Transverse colon (tissue), 4 donors: Measurements from ENCODE around the gene TRIOBP. TPM values are rescaled to one million over a fixed set of nuclear protein-coding genes. Genes with fewer than 3 reads are reported as not detected.
A peak's percentile ranks its signal among the peaks of the same experiment; 100 is the strongest.

Source experiments
- DNase-seq: peaks from one replicate; pipeline ENCODE4 v3.0.0-alpha.2; 2019
- H3K27ac ChIP-seq, 4 donors: fragments of 200-600 bp; sonication (generic); 2 replicates each; pipeline ENCODE4 v1.5.1; 2016 to 2018; ENCODE audit warnings: inconsistent platforms in 4 of 4
- H3K27me3 ChIP-seq: fragments of 200-600 bp; sonication (generic); 2 replicates; pipeline ENCODE4 v1.5.1; 2017; ENCODE audit warnings: inconsistent platforms
- H3K36me3 ChIP-seq, 4 donors: fragments of 200-600 bp; sonication (generic); 2 replicates each; pipeline ENCODE4 v1.5.1; 2017 to 2019; ENCODE audit warnings: inconsistent platforms in 4 of 4
- H3K4me1 ChIP-seq, 4 donors: fragments of 200-600 bp; sonication (generic); 2 replicates each; pipeline ENCODE4 v1.5.1; 2017 to 2020; ENCODE audit warnings: inconsistent platforms in 4 of 4
- H3K4me3 ChIP-seq, 4 donors: fragments of 200-600 bp; sonication (generic); 1 replicate in 1 of 4; 2 replicates in 3 of 4; pipeline versions ENCODE4 v1.5.1 to v1.6.1; 2017 to 2019; ENCODE audit warnings: inconsistent platforms in 4 of 4
- H3K9me3 ChIP-seq, 2 donors: fragments of 200-600 bp; sonication (generic); 2 replicates each; pipeline ENCODE4 v1.5.1; 2017 to 2019; ENCODE audit warnings: inconsistent platforms in 2 of 2
- CTCF ChIP-seq, 5 experiments: fragments of 200-600 bp in 3 of 5; fragments of 450-650 bp in 2 of 5; sonication (generic) in 3 of 5; IDR thresholded peaks; 1 replicate in 2 of 5; 2 replicates in 3 of 5; pipeline ENCODE4 v1.5.1; 2016 to 2017; ENCODE audit warnings: antibody characterized with exemption in 5 of 5, inconsistent platforms in 3 of 5, mild to moderate bottlenecking in 2 of 5, moderate library complexity in 1 of 5
- EP300 ChIP-seq: sonication (generic); formaldehyde crosslinking; IDR thresholded peaks from one replicate; pipeline ENCODE4 v1.6.1; 2017; ENCODE audit warnings: antibody characterized with exemption, low read depth
- POLR2A ChIP-seq: fragments of 450-650 bp; IDR thresholded peaks from one replicate; pipeline ENCODE4 v1.6.1; 2016; ENCODE audit warnings: antibody characterized with exemption, mild to moderate bottlenecking, moderate library complexity
- POLR2AphosphoS5 ChIP-seq, 3 donors: sonication (generic); formaldehyde crosslinking; IDR thresholded peaks; one replicate each; pipeline ENCODE4 v1.6.1; 2016; ENCODE audit warnings: antibody characterized with exemption in 3 of 3
- WGBS, 2 donors: methylation state at CpG; one replicate each; pipeline ENCODE4 v1.1.5; 2018; ENCODE audit warnings: low coverage in 1 of 2; 5-methylcytosine and 5-hydroxymethylcytosine counted together
- in situ Hi-C, 4 donors: fragments of 200-750 bp; cut with MboI; loops; one replicate each; pipeline versions ENCODE4 v1.15.0 to v1.15.1; 2017; ENCODE audit warnings: low sequenced_read_pairs in 3 of 4, low pct_ligation_motif_present in 1 of 4, low pct_unique_long_range_greater_than_20kb in 1 of 4
- intact Hi-C: fragments of 100-400 bp; cut with DNase I; formaldehyde crosslinking; loops from one replicate; pipeline ENCODE4 v1.15.1; 2023; ENCODE audit warnings: low total_unique reads
- total RNA-seq, 4 donors: library from RNA; depleted of rRNA; stranded (reverse); fragments of >200 nt; gene quantifications; one replicate each; pipeline ENCODE4 v1.1.0, GENCODE V29; 2016

The TRIOBP gene
- total RNA-seq, 4 donors from 2014 or later, result 121 to 265 (median 129) TPM

- H3K4me1 ChIP-seq, result peaks cover 30 to 63% (median 46%) of the 10 kb centered on the region in 4 donors
Measured at GRCh38 chr22:37678372-37678771, 18.5 kb upstream of the TRIOBP start.

GRCh38 chr22:37679670-37680069 lies 17.2 kb upstream of the TRIOBP start:
- in situ Hi-C loops (loop anchor here in 3 of 4 donors (5.0 to 25.0 kb wide), 3 partner anchors 37 to 108 kb away; no protein-coding TSS in a partner anchor), intact Hi-C loops (no loop called here)
- WGBS, 2 donors, result 90% methylated on average over 8 of the region's 8 CpGs; no CpG with 5 or more reads in 1 of the 2 donors
- peak overlapping the region in 1 of 4 donors; percentile 96 for H3K27ac ChIP-seq
- TF ChIP-seq POLR2AphosphoS5 (IDR thresholded peaks at IDR 0.05) (no peak), CTCF (IDR thresholded peaks at IDR 0.05) (no peak), EP300 (no peak), POLR2A (no peak)
- H3K9me3 ChIP-seq, result no peaks in the 10 kb centered on the region
- peaks cover 18 to 55% (median 38%) of the 10 kb centered on the region in 4 donors for H3K4me1 ChIP-seq
- no peaks in the 10 kb centered on the region for H3K27me3 ChIP-seq
- no peaks in the 10 kb centered on the region for H3K36me3 ChIP-seq
- no peak for DNase-seq
- H3K4me3 ChIP-seq, result no peak overlapping the region

More at GRCh38 chr22:37678372-37678771, 18.5 kb upstream of the TRIOBP start:
- Histone ChIP-seq H3K9me3 (no peaks in the 10 kb centered on the region), H3K27me3 (no peaks in the 10 kb centered on the region), H3K4me3 (no peak overlapping the region), H3K27ac (peak overlapping the region; percentile 89 to 96 (median 94)), H3K36me3 (no peaks in the 10 kb centered on the region)
- intact Hi-C loops (no loop called here), in situ Hi-C loops (loop anchor here in 1 of 4 donors (25.0 kb wide), 1 partner anchor 109 kb away; no protein-coding TSS in a partner anchor)
- 46% methylated on average over 6 of the region's 18 CpGs; no CpG with 5 or more reads in 1 of the 2 donors for WGBS, 2 donors
- no peak for TF ChIP-seq POLR2AphosphoS5 (IDR thresholded peaks at IDR 0.05)
- no peak for TF ChIP-seq CTCF (IDR thresholded peaks at IDR 0.05)
- TF ChIP-seq POLR2A, result no peak
- no peak for TF ChIP-seq EP300
- no peak for DNase-seq

GRCh38 chr22:37680191-37680851 lies 16.5 kb upstream of the TRIOBP start:
- intact Hi-C loops (no loop called here), in situ Hi-C loops (loop anchor here in 3 of 4 donors (5.0 to 25.0 kb wide), 3 partner anchors 38 to 107 kb away; no protein-coding TSS in a partner anchor)
- no peak for DNase-seq
- Histone ChIP-seq H3K4me3 (no peak overlapping the region), H3K27ac (no peak overlapping the region), H3K9me3 (no peaks in the 10 kb centered on the region), H3K4me1 (peaks cover 13 to 52% (median 34%) of the 10 kb centered on the region in 4 donors), H3K27me3 (no peaks in the 10 kb centered on the region), H3K36me3 (no peaks in the 10 kb centered on the region)
- TF ChIP-seq EP300 (no peak), POLR2AphosphoS5 (IDR thresholded peaks at IDR 0.05) (no peak), POLR2A (no peak), CTCF (IDR thresholded peaks at IDR 0.05) (no peak)
- WGBS, 2 donors, result 67 to 79% methylated on average over 1 to 7 of the region's 7 CpGs

GRCh38 chr22:37681001-37681424 lies 15.8 kb upstream of the TRIOBP start:
- no peak overlapping the region for H3K4me3 ChIP-seq
- peak overlapping the region; percentile 5 to 52 (median 28) for H3K27ac ChIP-seq
- no peaks in the 10 kb centered on the region for H3K27me3 ChIP-seq
- no peak for DNase-seq
- H3K4me1 ChIP-seq, result peaks cover 13 to 52% (median 34%) of the 10 kb centered on the region in 4 donors
- in situ Hi-C loops (loop anchor here in 3 of 4 donors (5.0 to 25.0 kb wide), 3 partner anchors 39 to 106 kb away; no protein-coding TSS in a partner anchor), intact Hi-C loops (no loop called here)
- no peaks in the 10 kb centered on the region for H3K9me3 ChIP-seq
- WGBS, 2 donors, result 25% methylated on average over 1 of the region's 2 CpGs; no CpG with 5 or more reads in 1 of the 2 donors
- TF ChIP-seq CTCF (IDR thresholded peaks at IDR 0.05), result no peak
- TF ChIP-seq POLR2A, result no peak
- TF ChIP-seq POLR2AphosphoS5 (IDR thresholded peaks at IDR 0.05), result no peak
- TF ChIP-seq EP300, result no peak
- H3K36me3 ChIP-seq, result no peaks in the 10 kb centered on the region
